Measurements from ENCODE around the gene B3GNT5.

Gene B3GNT5

GRCh38 chr3:183298701-183299153 lies 45.7 kb downstream of the B3GNT5 start:
- no peak for DNase-seq

GRCh38 chr3:183299976-183300375 lies 46.9 kb downstream of the B3GNT5 start:
- no peak for DNase-seq

GRCh38 chr3:183300996-183301562 lies 48.0 kb downstream of the B3GNT5 start:
- DNase-seq, result no peak

- no peak for DNase-seq
These were observed 49.0 kb downstream of the B3GNT5 start for GRCh38 chr3:183301937-183302580.

DNA sequence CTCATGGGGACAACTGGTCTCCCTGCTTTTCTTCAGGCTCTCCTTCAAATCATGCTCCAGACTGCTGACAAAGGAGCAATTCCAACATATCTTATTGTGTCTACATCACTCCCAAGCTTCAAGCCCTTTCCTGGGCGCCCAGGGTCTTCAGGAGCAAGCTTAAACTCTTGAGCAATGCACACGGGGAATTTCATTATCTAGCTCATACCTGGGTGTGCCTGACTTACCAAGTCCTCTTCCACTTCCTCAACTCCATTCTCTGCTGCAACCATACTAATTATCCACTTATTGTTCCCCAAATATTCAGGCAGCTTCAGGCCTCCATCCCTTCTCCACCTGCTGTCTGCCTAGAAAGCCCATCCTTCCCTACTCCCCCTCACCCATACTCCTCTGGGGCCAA lies 50.6 kb downstream of the B3GNT5 start:
- DNase-seq, result no peak

DNA sequence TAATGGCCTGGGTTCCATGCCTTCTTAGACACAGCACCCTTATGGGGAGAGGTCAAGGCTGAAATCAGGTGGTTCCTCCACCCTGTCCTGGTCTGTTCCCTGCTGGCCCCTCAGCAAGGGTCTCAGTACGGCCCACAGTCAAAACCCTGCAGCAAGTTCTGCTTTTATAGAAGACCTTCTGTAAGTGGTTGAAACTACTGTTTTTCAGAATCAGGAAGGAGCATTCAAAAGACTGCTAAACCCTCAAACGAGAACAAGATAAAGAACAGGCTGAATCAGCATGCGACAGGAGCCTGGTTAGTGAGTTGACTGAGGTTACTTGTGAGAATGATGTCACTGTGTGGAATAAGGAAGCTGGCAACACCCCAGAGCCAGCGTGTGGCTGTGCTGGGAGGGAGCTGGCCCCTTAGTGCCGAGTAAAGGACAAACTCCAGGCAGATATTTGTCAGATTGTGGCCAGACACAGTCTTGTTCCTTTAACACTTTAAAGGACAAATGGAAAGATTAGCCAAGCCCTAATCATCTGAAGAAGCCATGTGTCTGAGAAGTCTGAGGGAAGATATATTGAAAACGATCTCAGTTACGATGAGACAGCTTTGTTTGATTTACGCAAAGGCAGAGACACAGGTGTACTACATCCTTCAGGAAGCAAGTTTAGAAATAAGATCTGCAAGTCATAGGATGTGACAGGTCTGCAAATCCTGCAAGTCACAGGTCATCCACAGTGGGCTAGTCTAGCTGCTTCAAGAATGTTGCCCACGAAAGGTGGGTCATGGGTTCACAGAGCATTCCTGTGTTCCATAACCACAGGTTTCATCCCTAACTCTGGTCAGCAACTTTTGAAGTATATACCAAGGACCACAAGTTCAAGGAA lies 54.0 kb downstream of the B3GNT5 start:
- peak; percentile 86 for DNase-seq

- no peak for DNase-seq
These were observed 54.7 kb downstream of the B3GNT5 start for GRCh38 chr3:183307749-183308148.

GRCh38 chr3:183308751-183309150 lies 55.7 kb downstream of the B3GNT5 start:
- no peak for DNase-seq

DNA sequence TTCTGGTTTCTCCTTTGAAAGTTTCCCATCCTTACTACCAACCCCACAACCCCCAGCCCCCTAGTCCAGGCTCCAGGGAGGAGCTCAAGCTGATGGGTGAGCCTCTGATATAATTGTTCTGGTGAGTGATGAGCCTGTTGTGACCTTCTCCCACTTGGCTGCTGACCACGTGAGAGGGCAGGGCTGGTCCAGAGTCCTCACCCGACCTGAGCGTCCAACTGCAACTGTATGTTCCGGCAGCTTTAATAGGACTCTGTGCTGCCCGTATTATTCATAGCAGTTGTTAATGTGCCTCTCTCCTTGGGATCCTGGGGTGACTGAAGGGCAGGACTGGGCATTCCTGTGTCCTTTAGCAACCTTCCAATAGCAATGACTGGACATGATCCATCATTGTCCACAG lies 56.2 kb downstream of the B3GNT5 start:
- no peak for DNase-seq

DNA sequence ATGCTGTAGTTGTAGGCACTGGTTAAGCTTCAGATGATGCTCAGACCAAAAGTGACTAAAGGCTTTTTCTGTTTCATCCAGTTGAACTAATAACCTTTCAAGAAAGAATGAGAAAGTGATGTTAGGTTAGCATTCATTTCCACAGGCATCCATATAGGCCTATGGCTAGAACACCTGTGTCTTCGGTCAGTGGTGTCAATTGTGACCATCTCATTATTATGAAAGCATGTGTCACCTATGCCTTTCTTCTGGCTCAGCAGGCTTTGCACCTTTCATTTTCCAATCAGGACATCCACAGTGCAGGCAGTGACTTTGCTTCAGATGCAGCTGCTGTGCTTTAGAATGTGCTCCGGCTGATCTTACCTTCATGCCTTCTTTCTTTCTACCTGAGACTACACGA lies 57.9 kb downstream of the B3GNT5 start:
- no peak for DNase-seq

- DNase-seq, result no peak
These were observed 59.4 kb downstream of the B3GNT5 start for GRCh38 chr3:183312433-183312832.

GRCh38 chr3:183313351-183313750 lies 60.3 kb downstream of the B3GNT5 start:
- DNase-seq, result no peak

GRCh38 chr3:183313764-183314163 lies 60.7 kb downstream of the B3GNT5 start:
- DNase-seq, result no peak

GRCh38 chr3:183315739-183316138 lies 62.7 kb downstream of the B3GNT5 start:
- no peak for DNase-seq

- DNase-seq, result no peak
These were observed 64.2 kb downstream of the B3GNT5 start for GRCh38 chr3:183317271-183317670.

DNA sequence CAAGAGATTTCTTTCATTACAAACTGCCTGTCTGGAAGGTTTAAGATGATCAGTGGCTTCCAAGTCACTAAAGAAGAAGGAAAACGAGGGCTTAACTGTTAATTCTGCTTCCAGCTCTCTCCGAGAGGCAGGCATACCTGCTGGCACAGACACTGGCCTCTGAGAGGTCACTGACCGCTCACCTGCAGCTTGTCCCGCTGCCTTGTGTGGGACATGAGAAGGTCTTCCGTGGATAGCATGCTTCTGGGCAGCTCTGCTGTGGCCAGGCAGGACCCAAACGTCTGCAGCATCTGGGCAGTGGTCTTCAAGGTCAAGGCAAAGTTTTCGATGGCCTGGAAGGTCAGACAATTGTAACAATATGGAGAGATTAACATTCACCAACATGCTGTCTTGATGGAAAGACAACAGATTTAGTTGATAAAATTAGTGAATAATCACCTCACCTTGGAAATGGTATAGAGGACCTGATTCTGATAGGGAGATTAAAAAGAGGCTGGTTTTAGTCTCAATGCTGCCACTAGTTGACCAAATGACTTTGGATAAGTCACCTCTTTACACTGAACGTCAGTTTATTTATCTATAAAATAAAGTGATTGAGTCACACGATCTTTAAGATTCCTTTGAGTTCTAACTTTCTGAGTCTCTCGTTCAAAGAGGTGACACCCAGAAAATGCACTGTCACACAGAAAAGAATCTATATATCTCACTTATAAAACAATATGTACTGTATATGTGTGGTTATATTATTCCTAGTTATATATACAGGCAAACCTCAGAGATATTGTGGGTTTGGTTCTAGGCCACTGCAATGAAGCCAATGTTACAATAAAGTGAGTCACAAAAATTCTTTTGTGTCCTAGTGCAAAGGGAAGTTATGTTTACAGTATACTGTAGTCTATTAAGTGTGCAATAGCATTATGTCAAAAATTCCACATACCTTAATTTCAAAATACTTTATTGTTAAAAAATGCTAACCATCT lies 65.1 kb downstream of the B3GNT5 start:
- no peak for DNase-seq

DNA sequence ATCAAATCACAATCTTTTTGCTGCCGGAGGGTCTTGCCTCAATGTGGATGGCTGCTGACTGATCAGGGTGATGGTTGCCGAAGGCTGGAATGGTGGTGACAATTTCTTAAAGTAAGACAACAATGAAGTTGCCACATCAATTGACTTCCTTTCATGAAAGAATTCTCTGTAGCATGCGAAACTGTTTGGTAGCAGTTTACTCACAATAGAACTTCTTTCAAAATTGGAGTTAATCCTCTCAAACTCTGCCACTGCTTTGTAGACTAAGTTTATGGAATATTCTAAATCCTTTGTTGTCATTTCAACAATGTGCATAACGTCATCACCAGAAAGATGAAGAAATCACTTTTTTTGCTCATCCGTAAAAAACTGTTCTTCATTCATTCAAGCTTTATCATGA lies 65.8 kb downstream of the B3GNT5 start:
- no peak for DNase-seq

- DNase-seq, result no peak
These were observed 66.3 kb downstream of the B3GNT5 start for GRCh38 chr3:183319371-183319770.
